A549 (cell line): ENCODE data around the gene PPM1H. TPM values are rescaled to one million over a fixed set of nuclear protein-coding genes. Genes with fewer than 3 reads are reported as not detected.
A peak's percentile ranks its signal among the peaks of the same experiment; 100 is the strongest.

Experiments
- ATAC-seq, 2 experiments: fragments of 200-7000 bp in 1 of 2; fragments of >200 bp in 1 of 2; cut with Nextera tagmentation in 1 of 2; cut with Tn5 transposase in 1 of 2; 3 replicates each; pipeline versions ENCODE4 v1.8.0 to v1.9.1; 2018 to 2020; ENCODE audit warnings: mild to moderate bottlenecking in 1 of 2, moderate library complexity in 1 of 2
- CTCF ChIA-PET: fragments of 300-600 bp; sonication (Branson Sonifier 250); formaldehyde crosslinking; extraction: SDS; loops from one replicate; lab custom pipeline; 2021; ENCODE audit warnings: antibody characterized with exemption, inconsistent platforms; lab: Yijun Ruan, JAX
- POLR2A ChIA-PET: fragments of 350-600 bp; formaldehyde crosslinking; extraction: SDS; loops from one replicate; lab custom pipeline; 2021; ENCODE audit warnings: antibody characterized with exemption, inconsistent platforms; lab: Yijun Ruan, JAX
- DNase-seq, 2 experiments: peaks; one replicate each; pipeline versions ENCODE4 v3.0.0 to v3.0.0-alpha.2; 2011 to 2016; ENCODE audit warnings: low read depth in 1 of 2, low spot score in 1 of 2
- FAIRE-seq: peaks from 2 replicates; lab custom pipeline; 2011; peaks lifted over from hg19 to GRCh38; lab: Jason Lieb, UNC
- H3K27ac ChIP-seq, 2 experiments: fragments of >200 bp; sonication (Bioruptor Twin); formaldehyde crosslinking; 3 replicates each; pipeline ENCODE4 v1.5.1; 2016 to 2017
- H3K4me1 ChIP-seq: fragments of >200 bp; sonication (Bioruptor Twin); formaldehyde crosslinking; 3 replicates; pipeline ENCODE4 v1.6.1; 2016
- H3K4me2 ChIP-seq: fragments of >200 bp; sonication (Bioruptor Twin); formaldehyde crosslinking; 3 replicates; pipeline ENCODE4 v1.6.1; 2016
- H3K4me3 ChIP-seq: fragments of >200 bp; sonication (Bioruptor Twin); formaldehyde crosslinking; 3 replicates; pipeline ENCODE4 v1.5.1; 2016
- H3K9me3 ChIP-seq: fragments of >200 bp; sonication (Bioruptor Twin); formaldehyde crosslinking; 3 replicates; pipeline ENCODE4 v1.6.1; 2016
- ATOH8 ChIP-seq: fragments of 250-450 bp; sonication (Bioruptor Pico); IDR thresholded peaks from 2 replicates; pipeline ENCODE4 v1.5.0; 2020; ENCODE audit warnings: low read depth, mild to moderate bottlenecking, moderate library complexity
- CBX8 ChIP-seq: fragments of 200-600 bp; sonication (generic); IDR thresholded peaks from 2 replicates; pipeline ENCODE4 v1.6.1; 2016
- CHD2 ChIP-seq: fragments of 150-350 bp; IDR thresholded peaks from 2 replicates; pipeline ENCODE4 v1.6.1; 2014; ENCODE audit warnings: low read length; ENCODE audit not compliant: partially characterized antibody
- CHD4 ChIP-seq: fragments of 200-600 bp; sonication (generic); IDR thresholded peaks from 2 replicates; pipeline ENCODE4 v1.6.1; 2016; ENCODE audit warnings: antibody characterized with exemption, mild to moderate bottlenecking, borderline replicate concordance
- E2F6 ChIP-seq: IDR thresholded peaks from 2 replicates; pipeline ENCODE4 v1.6.1; 2012; ENCODE audit warnings: low read depth, borderline replicate concordance
- EHF ChIP-seq: fragments of 250-450 bp; sonication (Bioruptor Pico); IDR thresholded peaks from 2 replicates; pipeline ENCODE4 v1.5.0; 2020; ENCODE audit warnings: mild to moderate bottlenecking
- EHMT2 ChIP-seq: fragments of 200-600 bp; sonication (generic); IDR thresholded peaks from 2 replicates; pipeline ENCODE4 v1.6.1; 2016; ENCODE audit warnings: antibody characterized with exemption, low read depth, mild to moderate bottlenecking, moderate library complexity
- EP300 ChIP-seq, 2 experiments: fragments of >200 bp; sonication (Bioruptor Twin); formaldehyde crosslinking; IDR thresholded peaks; 2 replicates in 1 of 2; 3 replicates in 1 of 2; pipeline ENCODE4 v1.6.1; 2016 to 2017
- FOSL2 ChIP-seq, 2 experiments: fragments of 450-650 bp in 1 of 2; fragments of >200 bp in 1 of 2; sonication (Bioruptor Twin) in 1 of 2; formaldehyde crosslinking; IDR thresholded peaks; 2 replicates each; pipeline versions ENCODE4 v1.5.0 to v1.6.1; 2016 to 2020; ENCODE audit warnings: mild to moderate bottlenecking in 1 of 2, moderate library complexity in 1 of 2
- GATA3 ChIP-seq: IDR thresholded peaks from 2 replicates; pipeline ENCODE4 v1.6.1; 2012; ENCODE audit warnings: borderline replicate concordance
- HEYL ChIP-seq: fragments of 250-450 bp; sonication (Bioruptor Pico); IDR thresholded peaks from 2 replicates; pipeline ENCODE4 v1.8.0; 2021; ENCODE audit warnings: mild to moderate bottlenecking, moderate library complexity
- HMGXB4 ChIP-seq: fragments of 250-450 bp; sonication (Bioruptor Pico); IDR thresholded peaks from 2 replicates; pipeline ENCODE4 v1.5.0; 2021; ENCODE audit warnings: mild to moderate bottlenecking, moderate library complexity, borderline replicate concordance
- HOXA7 ChIP-seq: fragments of 250-450 bp; sonication (Bioruptor Pico); IDR thresholded peaks from 2 replicates; pipeline ENCODE4 v1.5.0; 2020; ENCODE audit warnings: mild to moderate bottlenecking, moderate library complexity
- HOXB13 ChIP-seq: fragments of 250-450 bp; sonication (Bioruptor Pico); IDR thresholded peaks from 2 replicates; pipeline ENCODE4 v1.5.0; 2020; ENCODE audit warnings: low read depth, mild to moderate bottlenecking, moderate library complexity
- JUN ChIP-seq, 2 experiments: fragments of >200 bp; sonication (Bioruptor Twin); formaldehyde crosslinking; IDR thresholded peaks; 2 replicates in 1 of 2; 3 replicates in 1 of 2; pipeline ENCODE4 v1.6.1; 2016 to 2017
- JUNB ChIP-seq: fragments of >200 bp; sonication (Bioruptor Twin); formaldehyde crosslinking; IDR thresholded peaks from 2 replicates; pipeline ENCODE4 v1.6.1; 2016
- MAFK ChIP-seq: fragments of 450-650 bp; IDR thresholded peaks from 2 replicates; pipeline ENCODE4 v1.6.1; 2014; ENCODE audit not compliant: partially characterized antibody
- MAX ChIP-seq: IDR thresholded peaks from 2 replicates; pipeline ENCODE4 v1.6.1; 2012
- MYC ChIP-seq: IDR thresholded peaks from 2 replicates; pipeline ENCODE4 v1.6.1; 2012; ENCODE audit warnings: mild to moderate bottlenecking, inconsistent platforms, low read length, improper control_type of control experiment, borderline replicate concordance
- NFE2L2 ChIP-seq: fragments of 150-350 bp; conservative IDR thresholded peaks from 2 replicates; pipeline ENCODE4 v1.6.1; 2014; ENCODE audit warnings: low read length
- PBX3 ChIP-seq: IDR thresholded peaks from 2 replicates; pipeline ENCODE4 v1.6.1; 2012
- PHF8 ChIP-seq: fragments of 200-600 bp; sonication (generic); IDR thresholded peaks from 2 replicates; pipeline ENCODE4 v1.6.1; 2016; ENCODE audit warnings: low read depth, mild to moderate bottlenecking, antibody characterized with exemption, moderate library complexity, borderline replicate concordance
- POLR2A ChIP-seq: IDR thresholded peaks from 2 replicates; pipeline ENCODE4 v1.6.1; 2012; ENCODE audit warnings: mild to moderate bottlenecking, low read length
- RCOR1 ChIP-seq: fragments of 150-350 bp; IDR thresholded peaks from 2 replicates; pipeline ENCODE4 v1.6.1; 2014; ENCODE audit warnings: antibody characterized with exemption, low read length, low read depth
- RFX5 ChIP-seq: fragments of 450-650 bp; IDR thresholded peaks from 2 replicates; pipeline ENCODE4 v1.7.1; 2014; ENCODE audit warnings: antibody characterized with exemption, mild to moderate bottlenecking, moderate library complexity
- RNF2 ChIP-seq: fragments of 200-600 bp; sonication (generic); IDR thresholded peaks from 2 replicates; pipeline ENCODE4 v1.6.1; 2016; ENCODE audit warnings: low read depth, mild to moderate bottlenecking, antibody characterized with exemption, moderate library complexity, borderline replicate concordance
- SREBF2 ChIP-seq: fragments of 450-650 bp; IDR thresholded peaks from 2 replicates; pipeline ENCODE4 v1.6.1; 2014; ENCODE audit warnings: mild to moderate bottlenecking, moderate library complexity
- TFCP2L1 ChIP-seq: fragments of 250-450 bp; sonication (Bioruptor Pico); IDR thresholded peaks from 2 replicates; pipeline ENCODE4 v1.5.0; 2021; ENCODE audit warnings: mild to moderate bottlenecking
- TP53 ChIP-seq: fragments of 250-450 bp; sonication (Bioruptor Pico); IDR thresholded peaks from 2 replicates; pipeline ENCODE4 v1.5.0; 2021; ENCODE audit warnings: mild to moderate bottlenecking, moderate library complexity
- ZC3H11A ChIP-seq: fragments of 450-650 bp; IDR thresholded peaks from 2 replicates; pipeline ENCODE4 v1.6.1; 2014; ENCODE audit warnings: antibody characterized with exemption, mild to moderate bottlenecking
- ZFP36 ChIP-seq: fragments of 450-650 bp; IDR thresholded peaks from 2 replicates; pipeline ENCODE4 v1.6.1; 2014; ENCODE audit warnings: borderline replicate concordance; ENCODE audit not compliant: partially characterized antibody
- ZSCAN20 ChIP-seq: fragments of 250-450 bp; sonication (Bioruptor Pico); IDR thresholded peaks from 2 replicates; pipeline ENCODE4 v1.8.0; 2022; ENCODE audit warnings: mild to moderate bottlenecking, moderate library complexity
- WGBS: methylation state at CpG from one replicate; pipeline ENCODE4 v1.1.6; 2017; ENCODE audit errors: missing lambda C conversion rate; 5-methylcytosine and 5-hydroxymethylcytosine counted together
- polyA plus RNA-seq, 4 experiments: library from polyadenylated mRNA; depleted of rRNA in 3 of 4; stranded (reverse); fragments of >200 nt; fragmentation: RNase III in 1 of 4; extraction: RNeasy Plus Mini Kit Qiagen cat#74134 plus additional on column Dnase treatment in 1 of 4; gene quantifications; 2 replicates in 3 of 4; 3 replicates in 1 of 4; pipeline ENCODE4 v1.2.3, GENCODE V29; 2011 to 2017

Gene PPM1H
- polyA plus RNA-seq, 2 of the 4 experiments (the other 2 are of a cell fraction), result 7.8 TPM

GRCh38 chr12:62738105-62738504, 196.8 kb downstream of the PPM1H start:
- Histone ChIP-seq H3K27ac (peak overlapping the region; percentile 94 to 98), H3K4me3 (no peak overlapping the region), H3K4me2 (peak overlapping the region; percentile 7; the same call in 1 of the 3 replicates), H3K4me1 (peaks cover 51% of the 10 kb centered on the region), H3K9me3 (no peaks in the 10 kb centered on the region)
- FAIRE-seq (no peak), ATAC-seq (no peak), DNase-seq (no peak)
- TF ChIP-seq FOSL2 (IDR thresholded peaks at IDR 0.05) (no peak), FOSL2 (CRISPR knock-in tag; IDR thresholded peaks at IDR 0.05) (peak; percentile 26; the same call in 1 of the 2 replicates), CHD2 (no peak)
- 90% methylated on average over 3 of the region's 3 CpGs for WGBS
- ChIA-PET CTCF (interaction anchor here (0.7 to 1.6 kb wide), 8 partner anchors 9 to 300 kb away, joined by 3 to 6 read pairs (median 3); no protein-coding TSS in a partner anchor), POLR2A (interaction anchor here (1.1 kb wide), 1 partner anchor 47 kb away, joined by 3 read pairs; no protein-coding TSS in a partner anchor)

GRCh38 chr12:62737615-62738014, 197.3 kb downstream of the PPM1H start:
- POLR2A ChIA-PET, result no interaction called here
- 95% methylated on average over 2 of the region's 2 CpGs for WGBS
- Histone ChIP-seq H3K4me2 (0 out of 3 replicates have a peak overlapping the region, but pooled peaks have one; percentile 7), H3K4me1 (peaks cover 56% of the 10 kb centered on the region)
- TF ChIP-seq EHF (CRISPR knock-in tag) (no peak), CBX8 (no peak), EP300 (IDR thresholded peaks at IDR 0.05) (no peak), HOXB13 (CRISPR knock-in tag) (no peak), RFX5 (no peak), MAX (no peak), CHD4 (no peak), HOXA7 (CRISPR knock-in tag) (no peak), NFE2L2 (no peak), RNF2 (no peak), ZC3H11A (no peak), PHF8 (no peak), ATOH8 (CRISPR knock-in tag) (no peak), ZSCAN20 (CRISPR knock-in tag) (no peak), HEYL (CRISPR knock-in tag) (no peak), SREBF2 (no peak), ZFP36 (no peak), TP53 (CRISPR knock-in tag) (no peak)
- TF ChIP-seq, all 56 proteins: peak for 0
- Histone ChIP-seq H3K27ac (peak overlapping the region; percentile 94 to 98; a peak in 4 of 6 replicates), H3K9me3 (no peaks in the 10 kb centered on the region), H3K4me3 (no peak overlapping the region)
- DNase-seq (no peak), ATAC-seq (no peak), FAIRE-seq (no peak)
- CTCF ChIA-PET, result interaction anchor here (0.7 to 1.6 kb wide), 7 partner anchors 20 to 299 kb away, joined by 3 to 6 read pairs (median 3); no protein-coding TSS in a partner anchor

- 95% methylated on average over 11 of the region's 11 CpGs for WGBS
- H3K4me2 ChIP-seq, result no peak overlapping the region
- no peak for FAIRE-seq
- H3K27ac ChIP-seq, result peak overlapping the region; percentile 94 to 98; a peak in 5 of 6 replicates
- H3K4me1 ChIP-seq, result peaks cover 60% of the 10 kb centered on the region
- ChIA-PET POLR2A (no interaction called here), CTCF (interaction anchor here (0.9 to 1.1 kb wide), 4 partner anchors 21 to 60 kb away, joined by 3 to 4 read pairs (median 4); no protein-coding TSS in a partner anchor)
- no peak overlapping the region for H3K4me3 ChIP-seq
- no peak for DNase-seq
- no peaks in the 10 kb centered on the region for H3K9me3 ChIP-seq
- ATAC-seq, result no peak
- TF ChIP-seq MAFK, result no peak
- TF ChIP-seq MYC, result no peak
- no peak for TF ChIP-seq JUN (IDR thresholded peaks at IDR 0.05)
- no peak for TF ChIP-seq EP300 (IDR thresholded peaks at IDR 0.05)
- TF ChIP-seq GATA3, result no peak
- TF ChIP-seq POLR2A, result no peak
- no peak for TF ChIP-seq E2F6
- TF ChIP-seq JUNB, result no peak
- TF ChIP-seq HEYL (CRISPR knock-in tag), result no peak
- no peak for TF ChIP-seq TFCP2L1
- no peak for TF ChIP-seq PBX3
- TF ChIP-seq CHD4, result no peak
- no peak for TF ChIP-seq CBX8
- no peak for TF ChIP-seq EHMT2
- TF ChIP-seq RCOR1, result no peak
- no peak for TF ChIP-seq PHF8
- TF ChIP-seq HMGXB4 (CRISPR knock-in tag), result no peak
Measured at GRCh38 chr12:62737188-62737587, 197.8 kb downstream of the PPM1H start.
